HG03103 (cell line): ENCODE measurements around the gene BACH2.
"Not testable (repeated sequence)": the region's sequence is repeated elsewhere in the genome, so short reads cannot be mapped to it uniquely, and the experiment has no call there.

ENCODE experiments used
- ATAC-seq: cut with Tn5 transposase; IDR thresholded peaks from one replicate; pipeline ENCODE4 v1.9.1; 2021; ENCODE audit warnings: low read depth; ENCODE audit not compliant: unreplicated experiment

BACH2 gene

GRCh38 chr6:89932245-89932802, 364.3 kb downstream of the BACH2 start:
- ATAC-seq = no peak

- ATAC-seq = no peak
Observed at GRCh38 chr6:89930789-89931188, 365.9 kb downstream of the BACH2 start.

- no peak for ATAC-seq
Observed at GRCh38 chr6:89928604-89929003, 368.0 kb downstream of the BACH2 start.

- ATAC-seq = no peak
Observed at GRCh38 chr6:89927791-89928550, 368.7 kb downstream of the BACH2 start.

GRCh38 chr6:89927264-89927663, 369.4 kb downstream of the BACH2 start:
- ATAC-seq = no peak

GRCh38 chr6:89925826-89926225, 370.8 kb downstream of the BACH2 start:
- ATAC-seq = no peak

- no peak for ATAC-seq
Observed at GRCh38 chr6:89924231-89924630, 372.4 kb downstream of the BACH2 start.

- ATAC-seq = no peak
Observed at GRCh38 chr6:89921691-89922090, 375.0 kb downstream of the BACH2 start.

- no peak for ATAC-seq
Observed at GRCh38 chr6:89921197-89921596, 375.4 kb downstream of the BACH2 start.

GRCh38 chr6:89917801-89918366, 378.8 kb downstream of the BACH2 start:
- no peak for ATAC-seq

- no peak for ATAC-seq
Observed at GRCh38 chr6:89917216-89917615, 379.4 kb downstream of the BACH2 start.

- no peak for ATAC-seq
Observed at GRCh38 chr6:89916136-89916920, 380.3 kb downstream of the BACH2 start.

GRCh38 chr6:89910902-89911240, 385.8 kb downstream of the BACH2 start:
- no peak for ATAC-seq

- ATAC-seq = not testable (repeated sequence)
Observed at GRCh38 chr6:89910001-89910901, 386.4 kb downstream of the BACH2 start.

- ATAC-seq = no peak
Observed at GRCh38 chr6:89895276-89895874, 401.3 kb downstream of the BACH2 start.

GRCh38 chr6:89894169-89894568, 402.5 kb downstream of the BACH2 start, which contains the start of gene GJA10:
TSS of gene GJA10 (plus strand) at chr6:89894469. CDS start at chr6:89894469, 0 bp downstream.
- no peak for ATAC-seq

- ATAC-seq = not testable (repeated sequence)
Observed at GRCh38 chr6:89892577-89892976, 404.1 kb downstream of the BACH2 start.

GRCh38 chr6:89890845-89891528, 405.7 kb downstream of the BACH2 start:
- not testable (repeated sequence) for ATAC-seq

GRCh38 chr6:89888871-89889270, 407.8 kb downstream of the BACH2 start:
- no peak for ATAC-seq
